Keratinocyte (primary cell): ENCODE results near the gene SLIT3. TPM values are rescaled to one million over a fixed set of nuclear protein-coding genes. Genes with fewer than 3 reads are reported as not detected.

Experiments
- DNase-seq: peaks from one replicate; pipeline ENCODE4 v3.0.0-alpha.2; 2011; ENCODE audit warnings: low read depth, missing footprints, low spot score
- FAIRE-seq: peaks from 2 replicates; lab custom pipeline; 2011; peaks lifted over from hg19 to GRCh38; lab: Jason Lieb, UNC
- H2AFZ ChIP-seq: 2 replicates; pipeline ENCODE4 v1.6.0; 2012; ENCODE audit warnings: low read length, control low read depth, inconsistent platforms; ENCODE audit not compliant: control insufficient read depth
- H3K27ac ChIP-seq: 2 replicates; pipeline ENCODE4 v1.5.1; 2011; ENCODE audit warnings: low read length; ENCODE audit not compliant: control insufficient read depth, insufficient read depth
- H3K27me3 ChIP-seq: 3 replicates; pipeline ENCODE4 v1.6.0; 2011; ENCODE audit warnings: low read length; ENCODE audit not compliant: control insufficient read depth, insufficient read depth; ENCODE audit errors: extremely low read depth
- H3K36me3 ChIP-seq, 2 experiments: 2 replicates in 1 of 2; 3 replicates in 1 of 2; pipeline ENCODE4 v1.5.1; 2011; ENCODE audit warnings: low read length in 2 of 2, mild to moderate bottlenecking in 1 of 2; ENCODE audit not compliant: control insufficient read depth in 2 of 2, insufficient read depth in 2 of 2; ENCODE audit errors: extremely low read depth in 1 of 2
- H3K4me1 ChIP-seq: 3 replicates; pipeline ENCODE4 v1.5.1; 2011; ENCODE audit warnings: low read length; ENCODE audit not compliant: control insufficient read depth, insufficient read depth; ENCODE audit errors: extremely low read depth
- H3K4me2 ChIP-seq: 3 replicates; pipeline ENCODE4 v1.6.0; 2011; ENCODE audit warnings: low read depth, low read length; ENCODE audit not compliant: control insufficient read depth, insufficient read depth; ENCODE audit errors: extremely low read depth
- H3K4me3 ChIP-seq, 3 experiments: fragments of 200-600 bp in 1 of 3; sonication (generic) in 1 of 3; 2 replicates in 2 of 3; 3 replicates in 1 of 3; pipeline ENCODE4 v1.5.1; 2011 to 2016; ENCODE audit warnings: low read length in 3 of 3, mild to moderate bottlenecking in 3 of 3, control low read depth in 2 of 3, inconsistent platforms in 1 of 3, low read depth in 1 of 3, mixed read lengths in 1 of 3, mixed run types in 1 of 3, moderate library complexity in 1 of 3; ENCODE audit not compliant: control insufficient read depth in 2 of 3, insufficient read depth in 2 of 3; ENCODE audit errors: extremely low read depth in 1 of 3
- H3K79me2 ChIP-seq: 2 replicates; pipeline ENCODE4 v1.6.0; 2012; ENCODE audit warnings: low read length; ENCODE audit not compliant: control insufficient read depth, insufficient read depth
- H3K9ac ChIP-seq: 3 replicates; pipeline ENCODE4 v1.6.0; 2011; ENCODE audit warnings: low read length; ENCODE audit not compliant: control insufficient read depth, insufficient read depth; ENCODE audit errors: extremely low read depth
- H3K9me1 ChIP-seq: 3 replicates; pipeline ENCODE4 v1.6.0; 2011; ENCODE audit warnings: low read length; ENCODE audit not compliant: control insufficient read depth, insufficient read depth; ENCODE audit errors: extremely low read depth
- H3K9me3 ChIP-seq: 2 replicates; pipeline ENCODE4 v1.5.1; 2012; ENCODE audit warnings: low read depth, low read length; ENCODE audit not compliant: control insufficient read depth
- H4K20me1 ChIP-seq: 3 replicates; pipeline ENCODE4 v1.6.0; 2011; ENCODE audit warnings: low read length; ENCODE audit not compliant: control insufficient read depth, insufficient read depth; ENCODE audit errors: extremely low read depth
- EZH2 ChIP-seq: IDR thresholded peaks from one replicate; pipeline ENCODE4 v1.6.1; 2012; ENCODE audit warnings: inconsistent platforms, mild to moderate bottlenecking, low read length, moderate library complexity
- dilution Hi-C: fragments of 300-500 bp; cut with MboI; formaldehyde crosslinking; loops from one replicate; pipeline ENCODE4 v1.7.0; 2020; ENCODE audit warnings: low sequenced_read_pairs; ENCODE audit not compliant: extremely low pct_ligation_motif_present
- polyA plus RNA-seq, 5 experiments: library from polyadenylated mRNA; depleted of rRNA in 3 of 5; stranded (reverse) in 3 of 5; stranded (forward) in 1 of 5; unstranded in 1 of 5; fragments of >200 nt; gene quantifications; 1 replicate in 1 of 5; 2 replicates in 3 of 5; 3 replicates in 1 of 5; pipeline versions ENCODE4 v1.2.1 to v1.2.3, GENCODE V29; 2011 to 2012; ENCODE audit warnings: missing spikeins in 2 of 5, low read depth in 1 of 5, low replicate concordance in 1 of 5
- TF ChIP-seq, protein P1 (sequence below), 3 experiments: IDR thresholded peaks in 1 of 3; conservative IDR thresholded peaks in 1 of 3; optimal IDR thresholded peaks in 1 of 3; 2 replicates in 2 of 3; 3 replicates in 1 of 3; pipeline versions ENCODE3 to v1.5.1; 2011; ENCODE audit warnings: low read length in 3 of 3, mild to moderate bottlenecking in 3 of 3, moderate library complexity in 2 of 3, control low read depth in 1 of 3, inconsistent platforms in 1 of 3; ENCODE audit not compliant: insufficient read depth in 2 of 3; ENCODE audit errors: extremely low read depth in 1 of 3

Gene SLIT3
- polyA plus RNA-seq, 1 donor (not counting 4 experiments of a cell fraction or from before 2014, with no cell fraction given), result 2.4 TPM

DNA sequence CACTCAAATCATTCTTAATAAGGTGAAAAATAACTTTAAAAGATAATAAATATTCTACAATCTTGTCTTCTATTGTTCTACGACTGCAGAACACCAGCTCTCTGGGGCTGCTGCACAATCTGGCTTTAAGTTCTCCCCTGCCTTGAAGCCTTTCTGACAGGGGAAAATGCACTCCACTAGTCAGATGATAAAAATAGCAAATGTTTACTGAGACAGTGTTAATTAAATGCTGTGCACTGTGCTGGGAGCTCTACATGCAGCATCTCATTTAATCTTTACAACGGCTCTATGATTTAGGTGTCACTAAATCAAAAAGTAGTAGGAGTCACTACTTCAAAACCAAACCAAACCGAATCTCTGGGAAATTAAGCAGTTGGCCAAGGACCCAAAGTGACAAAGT, 132.7 kb downstream of the SLIT3 start:
- Histone ChIP-seq H3K9me3 (no peaks in the 10 kb centered on the region), H3K27ac (no peak overlapping the region), H3K9me1 (no peaks in the 10 kb centered on the region), H3K79me2 (no peaks in the 10 kb centered on the region), H3K4me2 (no peak overlapping the region), H2AFZ (no peak overlapping the region), H3K4me3 (no peak overlapping the region), H3K36me3 (no peaks in the 10 kb centered on the region), H4K20me1 (no peaks in the 10 kb centered on the region), H3K9ac (no peak overlapping the region), H3K27me3 (no peaks in the 10 kb centered on the region), H3K4me1 (peaks cover 27% of the 10 kb centered on the region)
- TF ChIP-seq, protein P1, sequence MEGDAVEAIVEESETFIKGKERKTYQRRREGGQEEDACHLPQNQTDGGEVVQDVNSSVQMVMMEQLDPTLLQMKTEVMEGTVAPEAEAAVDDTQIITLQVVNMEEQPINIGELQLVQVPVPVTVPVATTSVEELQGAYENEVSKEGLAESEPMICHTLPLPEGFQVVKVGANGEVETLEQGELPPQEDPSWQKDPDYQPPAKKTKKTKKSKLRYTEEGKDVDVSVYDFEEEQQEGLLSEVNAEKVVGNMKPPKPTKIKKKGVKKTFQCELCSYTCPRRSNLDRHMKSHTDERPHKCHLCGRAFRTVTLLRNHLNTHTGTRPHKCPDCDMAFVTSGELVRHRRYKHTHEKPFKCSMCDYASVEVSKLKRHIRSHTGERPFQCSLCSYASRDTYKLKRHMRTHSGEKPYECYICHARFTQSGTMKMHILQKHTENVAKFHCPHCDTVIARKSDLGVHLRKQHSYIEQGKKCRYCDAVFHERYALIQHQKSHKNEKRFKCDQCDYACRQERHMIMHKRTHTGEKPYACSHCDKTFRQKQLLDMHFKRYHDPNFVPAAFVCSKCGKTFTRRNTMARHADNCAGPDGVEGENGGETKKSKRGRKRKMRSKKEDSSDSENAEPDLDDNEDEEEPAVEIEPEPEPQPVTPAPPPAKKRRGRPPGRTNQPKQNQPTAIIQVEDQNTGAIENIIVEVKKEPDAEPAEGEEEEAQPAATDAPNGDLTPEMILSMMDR (optimal IDR thresholded peaks at IDR 0.05 in 1 of 3, IDR thresholded peaks at IDR 0.05 in 1 of 3, conservative IDR thresholded peaks at IDR 0.05 in 1 of 3; ENCODE audit: extremely low read depth in 1 of 3, insufficient read depth in 2 of 3, low read length in 3 of 3), result no peak
- TF ChIP-seq EZH2, result no peak
- dilution Hi-C loops, result no loop called here
- DNase-seq (no peak), FAIRE-seq (no peak)

DNA sequence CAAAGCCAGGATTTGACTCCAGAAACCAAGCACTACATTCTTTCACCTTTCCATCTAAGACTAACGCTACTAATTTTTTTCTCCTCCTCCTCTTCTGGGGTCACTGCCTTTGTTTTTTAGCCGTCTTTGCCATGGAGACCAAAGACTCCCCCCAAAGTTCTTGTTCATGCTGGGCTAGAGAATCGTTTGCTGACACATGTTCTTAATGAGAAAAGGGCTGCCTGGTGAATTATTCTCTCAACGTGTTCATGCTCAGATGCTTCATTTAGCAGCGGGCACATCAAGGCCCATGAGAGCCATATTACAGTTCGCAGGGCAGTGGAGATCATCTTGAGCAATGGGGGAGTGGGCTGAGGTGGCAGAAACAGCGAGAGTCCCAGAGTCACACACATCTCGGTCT, 134.9 kb downstream of the SLIT3 start:
- H3K9me1 ChIP-seq, result no peaks in the 10 kb centered on the region
- no peak overlapping the region for H2AFZ ChIP-seq
- H3K79me2 ChIP-seq, result no peaks in the 10 kb centered on the region
- H3K9me3 ChIP-seq, result no peaks in the 10 kb centered on the region
- H3K27me3 ChIP-seq, result no peaks in the 10 kb centered on the region
- peaks cover 32% of the 10 kb centered on the region for H3K4me1 ChIP-seq
- dilution Hi-C loops, result no loop called here
- no peak overlapping the region for H3K27ac ChIP-seq
- H3K9ac ChIP-seq, result no peak overlapping the region
- no peaks in the 10 kb centered on the region for H3K36me3 ChIP-seq
- no peaks in the 10 kb centered on the region for H4K20me1 ChIP-seq
- H3K4me2 ChIP-seq, result no peak overlapping the region
- no peak overlapping the region for H3K4me3 ChIP-seq
- no peak for DNase-seq
- no peak for FAIRE-seq
- TF ChIP-seq EZH2, result no peak
- TF ChIP-seq, protein P1 (optimal IDR thresholded peaks at IDR 0.05 in 1 of 3, IDR thresholded peaks at IDR 0.05 in 1 of 3, conservative IDR thresholded peaks at IDR 0.05 in 1 of 3; ENCODE audit: extremely low read depth in 1 of 3, insufficient read depth in 2 of 3, low read length in 3 of 3), result no peak
